ENCODE data around the gene NBPF9.
"Not testable (repeated sequence)": the region's sequence is repeated elsewhere in the genome, so short reads cannot be mapped to it uniquely, and the experiment has no call there.

Gene NBPF9, protein sequence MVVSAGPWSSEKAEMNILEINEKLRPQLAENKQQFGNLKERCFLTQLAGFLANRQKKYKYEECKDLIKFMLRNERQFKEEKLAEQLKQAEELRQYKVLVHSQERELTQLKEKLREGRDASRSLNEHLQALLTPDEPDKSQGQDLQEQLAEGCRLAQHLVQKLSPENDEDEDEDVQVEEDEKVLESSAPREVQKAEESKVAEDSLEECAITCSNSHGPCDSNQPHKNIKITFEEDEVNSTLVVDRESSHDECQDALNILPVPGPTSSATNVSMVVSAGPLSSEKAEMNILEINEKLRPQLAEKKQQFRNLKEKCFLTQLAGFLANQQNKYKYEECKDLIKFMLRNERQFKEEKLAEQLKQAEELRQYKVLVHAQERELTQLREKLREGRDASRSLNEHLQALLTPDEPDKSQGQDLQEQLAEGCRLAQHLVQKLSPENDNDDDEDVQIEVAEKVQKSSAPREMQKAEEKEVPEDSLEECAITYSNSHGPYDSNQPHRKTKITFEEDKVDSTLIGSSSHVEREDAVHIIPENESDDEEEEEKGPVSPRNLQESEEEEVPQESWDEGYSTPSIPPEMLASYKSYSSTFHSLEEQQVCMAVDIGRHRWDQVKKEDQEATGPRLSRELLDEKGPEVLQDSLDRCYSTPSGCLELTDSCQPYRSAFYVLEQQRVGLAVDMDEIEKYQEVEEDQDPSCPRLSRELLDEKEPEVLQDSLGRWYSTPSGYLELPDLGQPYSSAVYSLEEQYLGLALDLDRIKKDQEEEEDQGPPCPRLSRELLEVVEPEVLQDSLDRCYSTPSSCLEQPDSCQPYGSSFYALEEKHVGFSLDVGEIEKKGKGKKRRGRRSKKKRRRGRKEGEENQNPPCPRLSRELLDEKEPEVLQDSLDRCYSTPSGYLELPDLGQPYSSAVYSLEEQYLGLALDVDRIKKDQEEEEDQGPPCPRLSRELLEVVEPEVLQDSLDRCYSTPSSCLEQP (N-terminal part only)

DNA sequence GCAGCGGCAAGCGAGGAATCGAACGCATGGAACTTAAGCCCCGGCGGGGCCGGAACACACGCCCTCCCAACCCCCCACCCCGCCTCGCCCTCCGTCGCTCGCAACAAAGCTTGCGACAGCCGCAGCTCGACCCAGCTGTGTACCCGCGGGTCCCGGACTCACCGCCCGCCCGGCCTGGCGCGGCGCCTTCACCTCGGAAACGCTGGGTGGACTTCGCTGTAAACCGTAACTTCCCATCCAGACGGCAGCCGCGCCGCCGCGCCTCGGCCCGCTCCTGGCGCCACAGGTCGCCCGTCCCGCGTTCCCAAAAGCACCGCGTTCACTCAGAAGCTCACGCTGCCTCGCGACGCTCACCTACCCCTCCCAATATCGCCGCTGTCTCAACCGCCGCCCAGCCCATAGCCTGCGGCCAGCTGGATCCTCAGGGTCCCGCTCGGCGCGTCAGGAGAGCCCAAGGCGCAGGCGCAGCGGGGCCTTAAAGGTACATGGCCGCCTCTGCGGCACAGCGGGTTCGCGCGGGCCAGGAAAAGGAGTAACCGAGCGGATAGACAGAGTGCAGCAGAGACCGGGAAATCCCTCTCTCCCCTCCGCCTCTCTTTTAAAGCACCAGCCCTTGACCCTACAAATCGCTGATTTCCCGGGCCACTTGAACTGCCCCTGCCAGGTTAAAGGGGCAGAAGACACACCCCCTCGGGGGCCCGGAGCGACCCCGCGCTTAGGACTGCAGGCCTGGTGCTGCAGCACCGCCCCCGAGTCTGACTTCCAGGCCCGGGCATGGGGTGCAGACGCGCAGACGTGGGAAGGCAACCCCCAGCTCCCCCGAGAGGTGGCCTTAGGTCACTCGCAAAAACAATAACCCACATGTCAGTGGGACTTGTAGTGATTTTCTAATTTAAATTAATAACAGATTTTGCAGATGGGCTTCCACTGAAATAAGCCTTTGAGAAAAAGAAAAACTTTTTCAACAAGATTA, at the start of gene NBPF9:
Gene NBPF9 (minus strand): TSS at position 443 of the 973 bp plus-strand sequence. CDS start 21,412 bp downstream, outside the sequence.
- peak; percentile 49 for DNase-seq

DNA sequence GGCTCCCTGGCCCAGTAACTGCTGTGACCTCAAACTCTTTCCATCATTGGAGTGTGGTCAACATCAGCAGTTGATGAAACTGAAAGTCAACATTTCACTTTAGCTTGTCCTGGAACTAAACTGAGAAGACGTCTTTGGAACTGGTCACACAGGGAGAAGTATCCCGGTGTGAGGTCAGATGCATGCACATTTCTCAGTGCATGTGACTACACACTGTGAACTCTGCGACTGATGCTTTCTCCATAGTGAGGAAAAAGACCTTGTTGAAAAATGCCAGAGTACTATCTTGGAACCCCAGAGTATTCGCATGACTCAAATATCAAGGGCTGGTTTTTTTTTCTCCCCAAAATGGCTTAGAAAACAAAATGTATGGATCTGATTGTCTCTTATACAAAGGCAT, 46.6 kb upstream of the NBPF9 start:
- not testable (repeated sequence) for DNase-seq

DNA sequence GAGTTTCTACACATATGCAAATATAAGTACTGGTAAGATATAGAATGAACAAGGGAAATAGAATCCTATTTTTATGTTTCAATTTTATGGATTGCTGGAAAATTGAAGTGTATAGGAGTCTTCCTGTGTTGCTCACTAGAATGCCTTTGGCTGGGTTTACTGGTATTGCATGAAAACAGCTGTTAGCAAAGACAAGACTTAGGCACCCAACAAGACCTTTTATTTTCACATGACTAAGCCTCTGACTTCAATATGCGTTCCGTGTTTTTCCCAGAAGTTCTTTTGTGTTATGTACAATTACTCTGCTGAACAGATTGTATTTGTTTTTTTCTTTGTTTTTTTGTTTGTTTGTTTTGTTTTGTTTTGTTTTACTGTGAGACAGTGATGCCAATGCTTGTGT, 34.2 kb upstream of the NBPF9 start:
- not testable (repeated sequence) for DNase-seq

DNA sequence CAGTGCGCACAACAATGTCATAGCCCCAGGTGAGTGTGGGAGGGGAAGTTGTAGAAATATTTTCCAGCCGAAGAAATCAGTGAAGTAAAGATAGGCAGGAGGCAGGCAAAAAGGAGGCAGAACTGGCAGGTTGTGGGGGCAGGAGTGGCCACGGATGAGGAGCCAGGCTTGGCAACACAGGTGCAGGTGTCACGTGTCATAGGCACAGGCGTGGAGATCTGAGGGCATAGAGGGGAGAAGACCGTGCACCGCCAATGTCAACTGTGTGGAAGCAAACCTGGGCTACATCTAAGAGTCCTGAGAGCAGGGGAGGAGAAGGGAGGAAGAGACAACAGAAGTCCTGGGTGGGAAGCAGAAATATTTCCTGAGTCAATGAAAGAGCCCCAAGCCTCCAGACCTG, 27.6 kb upstream of the NBPF9 start:
- not testable (repeated sequence) for DNase-seq

DNA sequence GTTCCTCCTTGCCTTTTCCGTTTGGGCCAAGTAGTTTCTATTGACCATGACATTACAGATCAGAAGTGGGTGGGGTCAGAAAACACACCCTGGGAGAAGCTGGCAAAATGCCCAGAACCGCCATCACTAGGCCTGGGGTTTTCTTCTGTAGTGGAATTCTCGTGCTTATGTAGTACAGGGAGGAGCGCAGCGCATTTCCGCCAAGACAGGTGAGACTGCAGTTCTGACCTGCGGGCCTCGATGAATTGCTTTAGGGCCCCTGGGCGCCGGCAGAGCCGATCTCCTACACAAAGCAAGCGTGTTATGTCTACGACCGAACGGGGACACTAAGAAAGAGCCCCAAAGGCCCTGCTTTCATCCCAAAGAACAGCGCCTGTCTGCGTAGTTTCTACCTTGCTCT, 25.9 kb upstream of the NBPF9 start:
- DNase-seq, result not testable (repeated sequence)

DNA sequence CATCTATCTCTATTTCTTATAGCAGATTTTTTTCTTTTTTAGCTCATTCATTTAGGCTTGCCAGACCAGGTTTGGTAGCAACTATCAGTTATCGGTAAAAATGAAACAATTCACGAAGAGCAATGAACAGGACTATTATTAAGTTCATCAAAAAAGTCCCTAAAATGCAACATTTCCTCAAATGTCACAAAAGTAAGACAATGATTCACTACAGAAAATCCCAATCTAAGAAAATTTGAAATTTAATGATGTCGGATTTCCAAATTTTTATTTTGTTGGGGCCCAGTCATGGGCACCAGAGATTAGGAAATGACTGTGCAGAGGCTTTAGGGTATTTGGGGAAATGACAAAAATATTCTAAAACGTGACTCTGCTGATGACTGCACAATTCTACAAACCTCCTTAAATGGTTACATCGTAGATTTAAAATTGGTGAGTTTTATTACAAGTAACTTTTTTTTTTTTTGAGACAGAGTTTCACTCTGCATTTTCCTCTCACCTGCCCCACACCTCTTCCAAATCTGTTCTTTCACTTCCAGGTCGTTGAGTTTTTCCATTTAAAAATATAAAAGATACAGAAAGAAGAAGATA, 23.3 kb upstream of the NBPF9 start:
- DNase-seq, result not testable (repeated sequence)

DNA sequence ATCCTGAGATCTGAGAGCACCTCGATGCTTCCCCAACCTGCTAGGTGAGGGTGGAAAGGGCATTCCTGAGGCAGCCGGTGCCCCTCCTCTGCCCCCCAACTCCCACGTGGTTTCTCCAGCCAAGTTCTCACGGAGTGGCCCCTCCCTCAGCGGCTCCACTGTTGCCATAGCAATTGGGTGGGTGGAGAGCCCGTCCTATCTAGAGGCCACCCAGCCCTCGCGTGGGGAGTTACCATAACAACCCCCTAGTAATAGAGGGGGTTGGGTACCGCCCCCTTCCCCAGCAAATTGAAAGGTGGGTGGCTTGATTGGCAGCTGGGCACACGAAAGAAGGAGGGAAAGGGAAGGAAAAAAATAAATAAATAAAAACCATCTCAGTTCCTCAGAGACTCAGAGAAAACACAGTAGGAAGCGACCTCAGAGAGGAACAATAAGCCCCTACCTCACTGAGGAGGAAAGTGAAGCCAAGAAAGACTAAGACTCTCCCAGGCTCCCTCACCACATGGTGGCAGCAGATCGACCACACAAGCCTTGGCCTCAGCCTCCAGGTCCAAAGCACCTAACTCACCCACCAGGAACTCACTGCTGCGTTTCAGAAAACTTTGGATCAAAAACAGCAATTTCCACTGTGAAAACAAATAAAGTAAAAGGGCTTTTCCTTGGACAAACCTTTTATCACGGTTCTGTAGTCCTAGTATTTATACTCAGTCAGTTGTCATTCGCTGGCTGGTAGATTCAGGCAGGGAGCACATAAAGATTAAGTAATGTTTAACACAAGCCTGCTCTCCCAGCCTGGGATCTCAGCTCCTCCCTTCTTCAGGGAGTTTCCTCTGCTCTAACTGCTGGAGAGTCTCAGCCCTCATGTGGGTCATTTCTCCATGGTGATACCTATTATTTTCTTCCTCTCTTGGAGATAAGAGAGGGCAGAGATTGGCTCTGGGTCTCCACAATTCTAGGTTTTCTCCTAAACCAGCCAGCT, 20.9 kb upstream of the NBPF9 start:
- DNase-seq, result peak; percentile 23

DNA sequence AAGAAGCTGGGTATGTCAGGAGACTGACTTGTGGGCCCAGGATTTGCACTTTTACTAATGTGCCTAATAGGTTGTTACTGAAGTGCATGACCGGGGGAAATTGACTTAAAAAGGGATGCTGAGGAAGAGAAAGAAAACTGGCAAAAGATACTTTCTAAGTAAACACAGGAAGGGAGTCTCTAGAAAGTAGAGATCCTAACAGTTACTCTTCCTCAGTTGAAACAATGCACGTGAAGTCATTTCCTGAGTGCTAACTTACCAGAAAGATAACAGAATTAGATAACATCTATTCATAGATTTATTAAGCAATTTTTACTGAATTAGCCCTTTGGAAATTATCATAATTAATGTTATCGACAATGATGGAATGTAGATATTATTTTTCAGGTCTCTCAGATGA, 9.5 kb upstream of the NBPF9 start:
- not testable (repeated sequence) for DNase-seq

DNA sequence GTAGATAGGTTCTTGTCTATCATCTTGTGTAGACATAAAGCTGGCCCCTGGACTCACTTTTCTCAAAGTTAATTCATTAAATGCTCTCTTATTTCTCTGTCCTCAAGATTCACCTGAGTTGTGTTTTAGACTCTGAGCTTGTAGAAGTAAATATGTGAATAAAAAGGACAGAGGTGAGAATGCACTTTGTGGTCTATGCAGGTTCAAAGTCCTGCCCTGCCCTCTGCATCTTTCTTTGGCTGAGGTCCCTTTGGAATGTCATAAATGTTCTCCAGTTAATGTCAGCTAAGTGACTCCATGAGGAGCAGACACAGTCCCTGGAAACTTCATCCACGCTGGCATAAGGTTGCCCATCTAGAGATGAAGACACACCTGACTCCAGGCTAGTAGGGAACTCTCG, 7.0 kb upstream of the NBPF9 start:
- not testable (repeated sequence) for DNase-seq

DNA sequence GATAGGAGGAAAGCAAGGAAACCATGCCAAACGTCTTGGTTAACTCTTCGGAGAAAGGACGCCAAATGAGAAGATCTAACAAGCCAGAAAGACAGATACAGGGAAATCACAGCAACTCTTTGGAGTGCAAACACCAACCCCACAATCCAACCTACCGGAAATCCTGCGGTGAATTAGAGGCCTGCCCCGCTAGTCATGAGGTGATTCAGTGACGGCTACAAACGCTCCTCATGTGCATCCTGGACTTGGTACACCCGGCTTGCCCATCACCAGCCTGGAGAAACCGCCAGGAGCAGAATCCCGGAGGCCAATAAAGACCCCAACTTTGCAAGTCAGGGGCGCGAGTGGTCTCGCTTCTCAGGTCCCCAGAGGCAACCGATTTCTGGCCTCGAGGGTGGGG, 777 bp downstream of the NBPF9 start:
- peak; percentile 46 for DNase-seq

DNA sequence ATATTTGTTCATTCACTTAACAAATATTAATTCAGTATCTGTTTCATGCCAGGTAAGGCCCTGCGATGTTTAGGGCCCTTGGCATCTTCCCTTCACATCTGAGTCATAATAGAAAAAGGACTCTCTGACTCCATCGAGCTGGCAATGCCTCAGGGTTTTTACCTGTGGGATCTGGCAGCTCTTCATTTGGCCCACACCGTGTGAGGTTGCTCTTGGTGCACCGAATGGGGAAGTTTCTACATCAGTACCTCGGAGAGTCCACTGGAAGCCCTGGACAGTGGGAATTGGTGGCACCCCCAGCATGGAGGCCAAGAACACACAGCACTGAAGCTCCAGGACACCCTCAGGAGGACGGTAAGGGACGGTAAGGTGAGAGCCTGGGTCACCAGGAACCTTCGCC, 5.1 kb downstream of the NBPF9 start:
- DNase-seq, result not testable (repeated sequence)

DNA sequence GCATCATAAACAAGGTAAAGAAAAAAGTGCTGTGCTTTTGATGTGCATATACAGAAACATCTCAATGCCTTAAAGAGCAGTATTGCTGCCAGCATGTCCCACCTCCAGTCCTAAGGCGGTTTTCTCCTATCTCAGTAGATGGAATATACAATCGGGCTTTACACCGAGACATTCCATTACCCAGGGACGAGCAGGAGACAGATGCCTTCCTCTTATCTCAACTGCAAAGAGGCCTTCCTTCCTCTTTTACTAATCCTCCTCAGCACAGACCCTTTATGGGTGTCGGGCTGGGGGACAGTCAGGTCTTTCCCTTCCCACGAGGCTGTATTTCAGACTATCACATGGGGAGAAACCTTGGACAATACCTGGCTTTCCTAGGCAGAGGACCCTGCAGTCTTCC, 10.2 kb downstream of the NBPF9 start:
- DNase-seq, result not testable (repeated sequence)

DNA sequence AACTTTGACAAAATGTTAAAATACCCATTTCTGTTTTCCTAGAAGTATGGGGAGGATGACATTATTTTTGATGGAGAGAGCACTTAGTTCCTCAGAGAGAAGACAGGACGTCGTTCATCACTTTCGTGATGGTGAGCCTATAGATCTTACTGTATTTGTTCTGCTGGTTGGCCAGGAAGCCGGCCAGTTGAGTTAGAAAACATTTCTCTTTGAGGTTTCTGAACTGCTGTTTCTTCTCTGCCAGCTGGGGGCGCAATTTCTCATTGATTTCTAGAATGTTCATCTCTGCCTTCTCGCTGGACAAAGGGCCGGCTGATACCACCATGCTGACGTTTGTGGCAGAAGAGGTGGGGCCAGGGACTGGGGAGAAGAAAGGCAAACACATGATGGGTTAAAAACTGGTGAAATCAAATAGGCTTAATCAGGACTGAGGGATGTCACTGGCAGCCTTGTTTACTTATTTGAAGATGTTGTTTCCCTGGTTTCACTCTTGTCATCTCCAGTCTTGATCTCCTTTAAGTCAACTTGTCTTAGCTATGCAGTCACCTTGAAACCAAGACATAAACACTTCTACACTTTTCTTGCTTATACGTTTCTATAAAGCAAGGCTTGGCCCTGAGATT, 27.7 kb downstream of the NBPF9 start:
- not testable (repeated sequence) for DNase-seq

DNA sequence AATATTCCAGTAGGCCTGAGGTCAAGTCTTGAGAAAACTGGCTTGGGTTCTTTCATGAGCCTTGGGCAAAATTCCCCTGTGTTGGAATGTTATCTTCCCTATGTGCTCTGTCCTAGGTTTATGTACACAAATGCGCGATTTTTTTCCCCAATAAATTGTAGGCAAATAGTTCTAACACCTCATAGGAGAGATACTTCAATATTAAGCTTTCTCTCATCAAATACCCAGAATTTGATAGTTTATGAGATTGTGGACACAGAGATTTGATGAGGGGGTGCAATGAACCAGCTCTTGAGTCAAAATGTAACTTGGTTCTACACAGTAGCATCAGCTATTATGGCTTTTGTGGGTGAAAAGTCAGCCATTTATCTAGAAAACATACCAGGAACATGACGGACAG, 38.7 kb downstream of the NBPF9 start:
- DNase-seq, result not testable (repeated sequence)

DNA sequence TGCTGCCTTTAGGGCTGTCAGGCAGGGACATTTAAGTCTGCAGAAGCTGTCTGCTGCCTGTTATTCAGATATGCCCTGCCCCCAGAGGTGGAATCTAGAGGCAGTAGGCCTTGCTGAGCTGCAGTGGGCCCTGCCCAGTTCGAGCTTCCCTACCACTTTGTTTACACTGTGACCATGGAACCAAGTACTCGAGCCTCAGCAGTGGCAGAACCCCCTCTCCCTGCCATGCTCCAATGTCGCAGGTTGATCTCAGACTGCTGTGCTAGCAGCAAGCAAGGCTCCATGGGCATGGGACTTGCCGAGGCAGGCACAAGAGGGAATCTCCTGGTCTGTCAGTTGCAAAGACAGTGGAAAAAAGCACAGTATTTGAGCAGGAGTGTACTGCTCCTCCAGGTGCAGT, 60.3 kb downstream of the NBPF9 start:
- not testable (repeated sequence) for DNase-seq

DNA sequence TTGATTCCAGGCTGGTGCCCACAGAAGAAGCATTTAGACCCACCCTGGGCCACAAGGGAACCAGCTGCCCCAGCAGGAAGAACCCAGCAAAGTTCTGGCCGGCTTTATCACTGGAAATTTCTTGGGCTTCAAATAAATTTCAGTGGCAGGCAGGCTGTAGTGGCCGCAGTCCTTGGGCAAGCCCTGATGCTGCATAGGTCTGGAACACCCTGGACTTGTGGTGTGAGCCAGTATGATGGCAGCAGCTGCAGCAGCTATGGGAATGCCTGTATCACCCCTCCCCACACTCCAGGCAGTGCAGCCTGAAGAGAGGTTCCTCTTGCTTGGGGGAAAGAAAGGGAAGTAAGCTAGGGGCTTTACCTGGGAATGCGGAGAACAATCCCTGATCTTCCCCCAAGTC, 69.4 kb downstream of the NBPF9 start:
- not testable (repeated sequence) for DNase-seq

DNA sequence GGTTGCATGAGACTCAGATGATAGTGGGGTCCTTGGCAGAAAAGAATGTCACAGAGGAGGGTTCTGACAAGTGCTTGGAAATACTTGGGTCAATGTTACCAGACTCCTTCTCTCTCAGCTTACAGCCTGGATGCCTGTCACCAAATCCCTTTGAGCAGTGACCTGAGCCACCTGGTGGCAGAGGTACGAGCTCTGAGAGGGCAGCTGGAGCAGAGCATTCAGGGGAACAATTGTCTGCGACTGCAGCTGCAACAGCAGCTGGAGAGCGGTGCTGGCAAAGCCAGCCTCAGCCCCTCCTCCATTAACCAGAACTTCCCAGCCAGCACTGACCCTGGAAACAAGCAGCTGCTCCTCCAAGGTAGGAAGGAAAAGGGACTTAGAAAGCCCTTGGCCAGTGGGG, 79.0 kb downstream of the NBPF9 start:
- not testable (repeated sequence) for DNase-seq

DNA sequence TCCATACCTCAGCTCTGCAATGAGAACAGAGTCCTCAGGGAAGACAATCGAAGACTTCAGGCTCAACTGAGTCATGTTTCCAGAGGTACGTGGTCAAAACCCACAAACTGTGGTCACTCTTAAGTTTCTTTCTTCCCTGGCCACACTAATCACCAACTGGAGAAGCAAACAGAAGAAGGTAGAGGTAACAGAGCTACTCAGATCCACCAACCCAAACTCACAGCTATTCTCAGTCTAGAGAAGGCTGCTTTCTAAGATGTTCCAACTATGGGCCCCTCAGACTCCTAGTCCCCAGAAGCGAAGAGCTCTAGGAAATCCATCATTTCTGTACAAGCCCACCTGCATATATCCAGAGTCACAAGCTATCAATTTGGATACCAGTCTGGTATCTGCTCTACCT, 84.8 kb downstream of the NBPF9 start:
- DNase-seq, result not testable (repeated sequence)

DNA sequence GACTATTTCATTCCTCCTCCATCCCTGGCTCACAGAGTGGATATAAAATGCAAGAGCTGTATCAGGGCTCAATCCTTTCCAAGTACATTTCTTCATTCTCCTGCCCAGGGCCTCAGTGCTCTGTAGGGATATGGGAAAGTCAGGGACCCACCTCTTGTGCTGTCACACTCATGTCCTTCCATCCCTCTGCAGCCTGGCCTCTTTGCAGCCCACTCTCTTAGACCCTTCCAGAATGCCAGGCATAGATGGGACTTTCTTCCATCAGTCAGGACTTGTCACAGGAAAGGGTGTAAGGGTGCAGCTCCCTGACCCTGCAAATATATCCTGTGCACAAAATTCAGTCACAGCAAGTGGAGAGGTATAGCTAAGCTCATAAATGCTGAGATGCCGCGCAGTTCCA, 86.7 kb downstream of the NBPF9 start:
- DNase-seq, result not testable (repeated sequence)

DNA sequence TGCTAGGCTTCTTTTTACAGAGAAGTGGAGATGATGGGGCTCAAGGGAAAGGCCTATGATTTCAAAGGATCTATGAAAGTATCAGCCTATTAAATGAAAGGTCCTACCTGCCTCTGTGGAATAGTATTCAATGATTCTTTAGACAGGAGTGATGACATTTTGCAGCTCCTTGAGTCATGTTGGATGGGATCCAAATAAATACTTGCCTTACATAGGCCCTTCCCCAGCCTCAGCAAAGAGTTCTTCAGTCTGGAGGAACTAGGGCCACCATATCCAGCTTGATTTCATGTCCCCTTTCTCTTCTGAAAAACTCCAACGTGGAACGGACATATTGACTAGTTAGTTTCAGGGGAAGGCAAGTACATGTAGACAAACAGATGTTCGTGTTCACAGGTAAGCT, 87.8 kb downstream of the NBPF9 start:
- not testable (repeated sequence) for DNase-seq
